CD4-positive, alpha-beta T cell treated with Interleukin-6 at 100 ng/mL for 8 hours (primary cell): ENCODE data around the gene ING4.

Experiments used
- DNase-seq: peaks from one replicate; pipeline ENCODE4 v3.0.0-alpha.2; 2020; ENCODE audit warnings: mixed read lengths, low spot score

The ING4 gene

GRCh38 chr12:6606331-6607131, 56.4 kb downstream of the ING4 start:
- peak; percentile 62 for DNase-seq

DNA sequence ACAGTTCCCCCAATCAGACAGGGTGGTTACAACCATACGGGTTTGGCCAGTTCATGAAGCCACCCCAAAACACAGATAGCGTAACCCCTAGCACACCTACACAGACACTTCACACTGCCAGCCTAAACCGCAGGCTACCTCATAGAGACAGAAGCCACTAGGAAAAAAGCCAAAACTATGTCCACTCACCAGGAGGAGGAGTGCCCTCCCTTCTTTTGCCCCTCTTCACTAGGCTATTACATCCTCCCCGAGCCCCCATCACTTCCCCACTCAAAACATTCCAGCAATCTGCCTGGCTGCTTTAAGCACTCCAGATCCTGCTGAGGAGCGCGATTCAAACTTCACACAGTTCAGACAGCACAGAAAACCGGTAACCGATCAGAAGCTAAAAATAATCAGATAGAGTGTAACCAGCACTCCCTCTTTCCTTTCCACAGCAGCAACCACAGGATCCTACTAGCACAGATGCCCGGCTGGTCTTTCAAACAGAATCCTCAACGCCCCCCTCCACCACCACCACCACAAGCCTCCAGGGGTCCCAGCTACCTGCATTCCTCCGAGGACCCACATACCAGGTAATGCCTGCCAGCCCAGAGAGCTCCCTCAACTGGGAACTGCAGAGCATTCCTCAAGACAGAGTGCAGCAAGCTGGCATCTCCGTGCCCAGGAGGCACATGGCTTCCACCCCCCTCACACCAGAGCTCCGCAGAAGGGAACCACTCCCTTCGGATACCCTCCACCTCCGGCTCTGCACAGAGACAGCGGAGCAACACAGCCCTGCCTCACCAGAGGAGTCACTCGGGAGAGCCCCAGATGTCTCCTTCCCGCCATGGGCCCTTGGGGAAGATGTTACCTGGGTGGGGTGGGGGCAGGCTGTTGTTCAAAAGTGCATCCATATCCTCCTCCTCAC, 57.2 kb downstream of the ING4 start:
- peak; percentile 23 for DNase-seq

GRCh38 chr12:6604259-6605029, 58.5 kb downstream of the ING4 start:
- DNase-seq, result no peak

DNA sequence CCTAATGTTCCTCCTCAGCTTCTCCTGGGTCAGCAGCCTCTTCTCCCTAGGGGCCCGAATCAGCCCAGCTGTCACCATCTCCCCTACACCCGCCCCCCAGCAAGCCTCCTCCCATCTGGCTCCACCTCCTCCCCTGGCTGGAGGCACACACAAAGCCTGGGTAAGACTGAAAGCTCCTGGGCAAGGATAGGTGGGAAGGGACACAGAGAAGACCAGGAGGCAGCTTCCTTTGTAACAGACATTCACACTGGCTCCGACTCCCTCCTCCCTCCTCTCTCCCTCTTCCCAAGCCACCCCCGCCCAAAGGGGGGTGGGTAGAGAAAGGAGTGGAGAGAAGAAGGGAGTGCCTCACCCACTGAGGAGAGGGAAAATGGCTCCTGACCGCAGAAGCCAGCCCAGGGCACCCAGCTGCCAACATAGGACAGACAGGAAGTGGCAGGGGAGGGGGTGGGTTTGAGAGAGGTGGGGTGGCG, 59.8 kb downstream of the ING4 start:
- peak; percentile 62 for DNase-seq

GRCh38 chr12:6602526-6602925, 60.4 kb downstream of the ING4 start:
- no peak for DNase-seq
